ENCODE results near the gene ARHGDIG.
"Not testable (repeated sequence)": the region's sequence is repeated elsewhere in the genome, so short reads cannot be mapped to it uniquely, and the experiment has no call there.

The ARHGDIG gene

DNA sequence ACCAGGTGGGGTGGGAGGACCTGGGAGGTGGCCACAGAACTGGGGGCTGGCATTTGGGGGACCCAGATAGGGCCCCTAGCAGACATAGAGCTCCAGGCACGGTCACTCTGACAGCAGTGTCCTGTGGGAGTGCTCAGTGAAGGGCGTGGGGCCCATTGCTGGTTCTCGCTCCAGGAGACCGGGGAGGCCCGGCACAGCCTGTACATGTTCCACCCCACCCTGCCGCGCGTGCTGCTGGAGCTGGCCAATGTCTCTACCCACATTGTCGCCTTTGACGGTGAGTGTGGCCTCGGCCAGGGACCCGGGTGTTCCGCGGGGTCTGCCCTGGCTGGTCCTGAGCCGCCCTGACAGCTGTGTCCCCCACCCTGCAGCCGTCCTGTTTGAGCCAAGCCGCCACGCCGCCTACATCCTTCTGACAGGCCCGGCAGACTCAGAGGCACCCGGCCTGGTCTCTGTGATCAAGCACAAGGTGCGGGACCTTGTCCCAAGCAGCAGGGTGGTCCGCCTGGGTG is 15.9 kb upstream of the ARHGDIG start:
- DNase-seq: no peak

DNA sequence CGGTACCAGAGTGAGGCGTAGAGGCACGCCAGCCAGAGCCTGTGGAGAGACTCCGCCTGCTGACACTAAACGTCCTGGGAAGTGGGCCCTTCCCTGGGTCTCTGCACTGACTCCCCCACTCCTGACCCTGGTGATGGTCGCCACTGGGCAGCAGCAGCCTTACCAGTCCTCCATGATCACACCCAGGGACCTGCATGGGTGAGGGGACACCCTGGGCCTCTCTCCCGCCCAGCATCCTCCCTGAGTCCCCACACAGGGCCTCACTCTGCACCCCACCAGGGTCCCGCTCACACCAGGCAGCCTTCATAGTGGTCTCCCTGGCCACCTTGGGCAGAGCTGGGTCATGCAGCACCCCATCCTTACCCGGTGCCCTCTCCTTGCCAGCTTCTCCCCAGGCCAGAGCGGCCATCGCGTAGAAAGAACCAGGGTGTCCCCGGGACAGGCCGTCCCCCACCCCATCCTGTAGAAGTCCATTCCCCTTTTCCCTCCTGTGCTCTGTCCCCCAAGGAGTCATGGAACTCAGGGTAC is 15.3 kb upstream of the ARHGDIG start:
- no peak for DNase-seq

DNA sequence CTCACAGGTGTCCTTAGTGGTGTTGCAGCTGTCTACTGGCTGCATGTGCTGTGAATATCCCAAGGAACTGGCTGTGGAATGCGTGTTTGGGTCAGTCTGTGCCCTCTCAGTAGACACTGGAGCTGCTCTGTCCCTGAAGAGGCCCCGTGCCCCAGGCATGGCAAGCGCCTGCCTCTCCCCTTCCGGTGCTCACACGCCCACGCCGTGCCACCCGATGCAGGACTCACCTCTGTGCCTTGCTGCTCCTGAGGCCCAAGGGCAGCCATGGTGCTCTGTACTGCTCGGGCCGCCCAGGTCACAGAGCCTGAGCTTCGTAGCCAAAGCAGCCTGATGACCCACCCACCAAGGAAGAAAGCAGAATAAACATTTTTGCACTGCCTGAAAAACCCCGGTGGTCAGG is 14.7 kb upstream of the ARHGDIG start:
- no peak for DNase-seq

DNA sequence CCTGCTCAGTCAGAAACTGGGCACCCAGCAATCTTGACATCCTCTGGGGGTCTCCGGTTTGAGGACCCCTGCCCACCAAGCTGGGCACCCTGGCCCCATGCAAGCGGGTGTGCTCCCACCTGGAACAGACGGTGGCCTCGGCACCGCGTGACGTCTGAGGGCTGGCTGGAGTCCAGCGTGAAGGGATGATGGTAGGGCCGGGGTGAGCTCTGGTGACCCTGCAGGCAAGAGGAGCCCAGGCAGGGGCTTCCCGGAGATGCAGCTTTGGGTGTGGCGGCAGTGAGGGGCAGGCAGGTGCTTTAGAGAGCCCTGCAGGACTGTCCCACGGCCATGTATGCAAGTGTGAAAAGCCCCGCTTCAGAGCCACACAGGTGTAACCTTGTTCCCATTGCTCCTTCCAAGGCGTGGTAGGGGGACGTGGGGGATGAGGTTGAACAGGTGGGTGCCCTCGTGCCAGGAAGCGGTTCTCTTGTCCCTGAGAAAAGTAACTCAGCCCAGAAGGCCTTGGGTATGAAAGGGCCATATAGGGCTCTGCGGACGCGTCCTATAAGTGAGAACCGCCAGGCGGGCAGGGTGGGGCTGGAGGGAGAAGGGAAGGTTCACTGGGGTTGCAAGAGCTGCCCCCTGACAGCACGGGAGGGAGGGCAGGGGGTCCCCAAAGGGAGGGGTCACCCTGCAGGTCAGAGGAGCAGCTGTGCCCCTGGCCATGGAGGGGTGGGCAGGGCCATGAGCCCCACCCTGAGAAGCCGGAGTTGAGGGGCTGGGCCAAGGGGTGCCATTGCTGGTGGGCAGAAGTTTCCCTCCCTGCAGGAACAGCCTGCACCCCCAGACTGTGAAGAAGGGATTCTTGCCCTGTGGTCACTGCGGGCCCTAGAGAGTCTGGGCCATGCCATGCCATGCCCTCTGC is 13.9 kb upstream of the ARHGDIG start:
- no peak for DNase-seq

DNA sequence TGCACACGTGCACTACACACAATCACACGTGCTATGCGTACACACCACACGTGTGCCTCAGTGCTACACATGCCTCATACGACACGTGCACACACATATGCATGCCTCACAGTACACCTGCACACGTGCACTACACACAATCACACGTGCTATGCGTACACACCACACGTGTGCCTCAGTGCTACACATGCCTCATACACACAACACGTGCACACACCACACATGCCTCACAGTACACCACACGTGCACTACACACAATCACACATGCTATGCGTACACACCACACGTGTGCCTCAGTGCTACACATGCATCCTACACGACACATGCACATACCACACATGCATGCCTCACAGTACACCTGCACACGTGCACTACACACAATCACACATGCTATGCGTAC is 12.8 kb upstream of the ARHGDIG start:
- not testable (repeated sequence) for DNase-seq

DNA sequence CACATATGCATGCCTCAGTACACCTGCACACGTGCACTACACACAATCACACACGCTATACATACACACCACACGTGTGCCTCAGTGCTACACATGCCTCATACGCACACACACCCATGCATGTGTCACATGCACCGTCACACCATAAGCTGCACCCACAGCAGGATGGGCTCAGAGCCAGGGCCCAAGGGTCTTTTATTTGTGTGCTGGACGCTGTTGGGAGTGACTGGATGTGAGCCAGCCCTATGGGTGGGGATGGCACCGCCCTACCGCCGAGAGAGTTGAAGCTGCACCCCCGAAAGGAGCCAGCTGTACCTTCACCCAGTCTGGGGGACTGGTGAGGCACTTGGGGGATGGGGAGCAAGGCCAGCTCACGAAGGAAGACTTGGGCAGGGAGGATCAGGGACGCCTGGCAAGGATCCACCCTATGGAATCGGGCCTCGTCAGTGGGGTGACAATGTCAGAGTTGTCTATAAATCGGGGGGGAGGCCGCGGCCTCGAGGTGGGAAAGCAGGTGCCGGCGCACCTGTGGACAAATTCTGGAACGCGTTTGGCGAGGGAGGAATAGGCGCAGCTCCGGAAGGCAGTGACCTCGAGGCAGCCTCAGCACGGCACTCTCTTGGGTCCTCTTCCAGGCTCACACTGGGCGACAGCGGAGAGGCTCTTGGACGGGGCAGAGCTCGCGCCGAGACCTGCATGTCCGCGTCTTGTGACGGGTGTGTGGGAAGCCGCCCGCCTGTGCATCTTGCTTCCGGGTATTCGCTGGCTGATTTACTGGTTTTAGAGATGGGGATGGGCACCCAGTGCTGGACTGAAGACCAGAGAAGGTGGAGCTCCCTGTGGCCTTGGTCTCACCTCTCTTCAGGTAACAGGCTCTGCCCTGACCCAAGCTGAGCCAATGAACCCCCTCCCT is 12.0 kb upstream of the ARHGDIG start:
- no peak for DNase-seq

DNA sequence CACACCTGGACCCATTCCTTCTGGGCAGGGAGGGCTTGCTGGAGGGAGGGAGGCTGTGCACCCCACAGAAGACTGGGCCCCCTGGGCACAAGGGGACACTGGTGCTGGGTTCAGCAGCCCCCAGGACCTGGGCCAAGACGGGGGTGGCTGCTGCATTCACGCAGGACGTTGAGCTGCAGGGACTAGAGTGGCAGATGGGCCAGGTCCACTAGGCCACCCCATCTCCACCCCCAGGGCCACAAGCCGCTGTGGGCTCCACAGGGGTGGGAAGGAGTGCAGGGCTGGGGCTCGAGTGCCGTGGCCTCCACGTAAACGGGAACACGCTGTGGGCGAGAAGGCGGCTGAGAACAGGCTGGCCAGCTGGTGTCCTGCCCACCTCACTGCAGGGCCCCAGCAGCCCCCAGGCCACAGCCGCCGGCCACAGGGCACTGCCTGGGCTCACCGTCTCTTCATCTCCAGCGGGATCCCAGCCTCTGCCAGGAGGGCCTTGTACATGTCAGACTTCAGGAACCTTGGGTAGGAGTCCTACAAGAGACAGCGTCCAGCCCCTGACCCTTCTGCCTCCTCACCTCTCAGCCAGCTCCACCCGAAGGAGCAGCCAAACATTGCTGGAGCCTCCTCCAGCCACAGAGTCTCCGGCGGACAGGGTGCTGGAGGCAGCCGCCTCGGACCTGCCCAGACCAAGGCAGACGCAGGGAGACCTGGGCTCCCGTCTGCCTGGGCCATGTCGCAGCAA is 11.2 kb upstream of the ARHGDIG start:
- no peak for DNase-seq

DNA sequence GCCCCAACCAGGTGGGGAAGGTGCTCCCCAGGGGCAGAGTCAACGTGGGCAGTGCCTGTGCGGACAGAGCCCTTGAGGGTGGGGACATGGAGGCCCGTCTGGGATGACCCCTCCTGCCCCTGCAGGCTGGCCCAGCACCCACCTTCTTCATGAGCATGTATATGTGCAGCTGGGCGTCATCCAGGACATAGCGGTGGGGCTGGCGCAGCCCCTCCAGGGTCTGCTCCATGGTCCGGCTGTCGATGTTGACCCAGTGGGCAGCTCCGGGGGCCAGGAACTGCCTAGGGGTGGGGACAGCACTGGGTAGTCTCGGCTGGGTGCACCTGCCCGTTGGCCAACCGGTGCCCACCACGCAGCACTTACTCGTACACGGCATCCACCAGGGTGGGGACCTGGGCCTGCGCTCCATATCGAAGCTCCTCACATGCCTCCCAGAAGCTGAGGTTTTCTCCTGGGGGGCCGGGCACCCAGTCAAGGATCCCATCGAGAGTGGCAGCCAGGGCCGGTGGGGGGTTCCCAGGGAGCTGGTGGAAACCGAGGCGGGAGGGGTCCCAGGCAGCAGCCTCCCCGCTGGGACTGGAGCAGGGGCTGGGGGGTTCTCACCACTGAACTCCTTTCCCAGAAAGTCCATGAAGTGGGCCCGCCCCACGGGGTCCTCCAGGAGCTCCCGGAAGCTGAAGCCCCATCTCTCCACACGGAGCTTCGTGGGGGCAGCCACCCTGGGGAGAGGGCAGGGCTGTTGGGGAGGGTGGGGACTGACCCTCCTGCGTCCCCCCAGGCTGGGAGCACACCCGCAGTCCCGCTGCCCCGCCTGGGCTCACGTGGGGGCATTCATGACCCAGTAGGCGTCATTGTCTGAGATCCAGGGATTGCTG is 9.8 kb upstream of the ARHGDIG start:
- no peak for DNase-seq

DNA sequence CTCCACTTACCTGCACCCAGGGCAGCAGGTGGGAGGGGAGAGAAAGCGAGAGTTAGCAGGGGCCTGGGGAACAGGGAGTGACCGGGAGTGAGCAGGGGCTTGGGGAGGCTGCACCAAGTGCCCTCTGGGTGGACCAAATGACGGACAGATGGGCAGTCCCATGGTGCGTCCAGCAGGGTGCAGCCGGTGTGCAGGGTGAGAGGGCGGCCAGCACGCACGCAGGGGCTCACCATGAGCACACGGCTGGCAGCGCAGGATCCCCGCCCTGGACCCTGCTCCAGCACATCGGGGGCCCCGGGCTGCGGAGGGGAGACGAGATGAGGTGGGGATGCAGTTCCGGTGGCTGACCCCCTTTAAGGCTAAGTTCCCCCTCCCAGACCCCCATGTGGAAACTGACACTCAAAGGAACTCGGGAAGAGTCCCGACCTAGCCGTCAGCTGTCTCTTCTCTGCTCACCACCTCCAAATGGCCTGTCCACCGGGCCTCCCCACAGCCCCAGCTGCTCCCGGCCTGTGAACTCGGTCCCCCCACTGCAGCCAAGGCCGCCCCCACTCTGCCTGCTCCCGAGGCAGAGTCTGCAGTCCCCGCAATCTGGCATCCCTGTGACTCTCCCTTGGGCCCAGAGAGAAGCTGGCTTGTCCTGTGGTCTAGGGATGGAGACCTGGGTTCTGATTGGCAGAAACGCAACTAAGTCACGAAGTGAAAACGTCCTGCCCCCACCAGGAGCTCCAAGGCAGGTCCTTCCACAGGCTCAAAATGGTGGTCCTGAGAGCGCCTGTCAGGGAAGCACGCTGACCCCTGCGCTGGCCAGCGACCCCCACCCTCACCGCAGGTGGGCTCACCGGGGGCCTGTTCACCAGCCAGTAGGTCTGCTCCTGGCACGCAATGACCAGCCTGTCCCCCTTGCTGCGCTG is 7.5 kb upstream of the ARHGDIG start:
- no peak for DNase-seq

DNA sequence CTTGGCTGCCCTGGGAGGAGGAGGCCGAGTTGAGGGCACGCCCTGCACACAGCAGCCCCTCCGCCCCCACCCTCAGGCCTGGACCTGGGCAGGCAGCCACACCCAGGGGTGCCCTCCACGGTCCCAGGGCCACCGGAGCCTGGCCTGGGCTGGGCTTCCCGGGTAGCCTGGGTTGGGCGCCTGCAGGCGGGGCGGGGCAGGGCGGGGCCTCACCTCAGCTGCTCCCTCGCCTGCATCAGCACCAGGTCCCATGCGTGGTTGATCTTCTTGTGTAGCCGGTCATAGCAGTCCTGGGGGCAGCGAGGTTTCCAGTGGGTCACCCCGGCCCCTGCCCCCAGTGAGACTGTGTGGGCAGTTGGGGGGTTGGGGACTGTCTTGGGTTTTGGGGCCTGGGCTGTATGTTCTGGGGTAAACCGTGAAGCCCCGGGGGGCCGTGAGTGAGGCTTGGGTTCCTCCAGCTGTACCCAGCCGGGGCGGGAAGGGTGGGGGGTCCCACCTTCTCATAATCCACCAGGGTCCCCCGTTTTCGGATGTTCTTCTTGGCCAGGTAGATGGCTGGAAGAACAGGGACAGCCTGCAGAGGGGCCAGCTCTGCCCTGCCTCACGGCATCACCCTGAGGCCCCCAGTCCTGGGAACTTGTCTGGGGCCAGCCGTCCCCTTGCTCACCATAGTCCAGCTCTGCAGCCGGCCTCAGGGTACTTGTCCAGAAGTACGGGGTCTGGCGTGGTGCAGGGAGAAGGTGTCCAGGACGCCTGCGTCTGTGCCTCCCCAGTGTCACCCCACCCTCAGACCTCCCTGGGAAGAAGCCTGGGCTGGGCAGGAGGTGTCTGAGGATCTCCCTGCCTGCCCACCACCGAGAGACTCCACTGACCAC is 6.6 kb upstream of the ARHGDIG start:
- DNase-seq: no peak

DNA sequence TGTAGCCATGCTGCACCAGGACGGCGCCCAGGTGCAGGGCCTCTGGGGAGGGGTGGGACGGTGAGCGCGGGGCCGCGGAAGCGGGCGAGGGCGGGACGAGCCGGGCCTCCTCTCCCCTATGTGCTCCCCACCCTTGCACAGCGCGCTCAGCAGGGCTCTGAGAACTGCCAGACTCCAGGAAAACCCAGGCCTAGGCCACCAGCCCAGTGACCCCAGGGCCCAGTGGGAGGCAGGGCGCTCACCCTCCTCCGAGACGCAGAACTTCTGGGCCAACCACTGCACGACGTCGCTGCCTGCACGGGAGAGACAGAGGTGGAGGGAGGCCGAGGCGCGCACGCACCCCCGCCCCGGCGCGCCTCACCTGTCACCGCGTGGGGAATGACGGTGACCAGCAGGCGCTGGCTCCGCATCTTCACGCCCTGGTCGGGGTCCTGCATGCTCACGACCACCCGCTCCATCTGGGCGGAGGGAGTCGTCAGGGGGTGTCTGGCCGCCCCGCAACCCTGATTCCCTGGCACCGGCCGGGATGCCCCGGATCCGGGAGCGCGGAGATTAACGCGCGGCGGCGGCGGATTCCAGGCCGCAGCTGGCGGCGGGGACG is 5.2 kb upstream of the ARHGDIG start:
- DNase-seq: no peak

DNA sequence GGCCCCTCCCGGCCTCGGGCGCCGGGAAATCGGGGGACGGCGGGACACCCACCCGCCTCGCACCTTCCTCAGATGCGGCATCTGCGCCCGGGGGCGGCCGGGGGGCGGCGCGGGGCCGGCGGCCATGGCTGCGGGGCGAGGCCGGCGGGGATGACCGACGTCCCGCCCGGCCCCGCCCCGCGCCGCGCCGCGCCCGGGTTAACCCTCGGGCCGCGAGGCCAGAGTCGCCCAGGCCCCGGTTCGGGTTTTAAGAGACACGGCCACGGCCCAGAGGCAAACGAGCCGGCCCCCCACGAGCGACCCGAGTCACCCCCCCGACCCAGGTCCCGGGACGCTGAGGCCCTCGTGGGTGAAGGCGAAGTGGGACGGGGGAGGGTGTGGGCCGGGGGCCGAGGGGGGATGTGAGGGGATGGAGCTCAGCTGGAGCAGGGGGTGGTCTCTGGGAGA is 4.6 kb upstream of the ARHGDIG start, which contains the start of gene RGS11:
Gene RGS11 (minus strand): TSS at position 159 of the 447 bp plus-strand sequence. CDS start 33 bp downstream, at position 126.
- DNase-seq: no peak

DNA sequence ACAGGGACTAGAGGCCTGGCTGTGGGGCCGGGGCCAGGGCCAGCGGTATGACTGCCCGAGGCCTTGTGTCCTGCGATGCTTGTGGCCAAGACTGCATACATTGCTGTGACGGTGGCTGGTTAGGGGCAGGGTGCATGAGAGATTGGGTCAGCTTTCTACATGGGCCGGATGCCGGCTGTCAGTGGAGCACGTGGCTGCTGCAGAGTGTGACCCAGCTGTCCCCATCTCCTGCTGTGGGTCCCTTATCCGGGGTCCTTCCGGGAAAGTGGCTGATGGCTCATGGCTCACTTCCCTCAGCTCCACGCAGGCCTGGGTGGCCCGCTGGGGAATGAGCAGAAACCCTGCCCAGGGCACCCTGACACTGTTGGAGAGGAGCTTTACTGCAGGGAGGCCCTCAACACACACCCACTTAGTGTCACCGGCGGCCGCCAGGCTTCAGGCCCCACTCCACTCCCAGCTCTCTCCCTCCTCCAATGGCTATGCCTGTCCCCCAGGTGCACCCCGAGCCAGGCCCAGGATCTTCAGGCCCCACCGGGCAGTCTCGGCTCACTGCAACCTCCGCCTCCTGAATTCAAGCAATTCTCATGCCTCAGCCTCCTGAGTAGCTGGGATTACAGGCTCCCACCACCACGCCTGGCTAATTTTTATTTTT is 3.8 kb upstream of the ARHGDIG start:
- no peak for DNase-seq

DNA sequence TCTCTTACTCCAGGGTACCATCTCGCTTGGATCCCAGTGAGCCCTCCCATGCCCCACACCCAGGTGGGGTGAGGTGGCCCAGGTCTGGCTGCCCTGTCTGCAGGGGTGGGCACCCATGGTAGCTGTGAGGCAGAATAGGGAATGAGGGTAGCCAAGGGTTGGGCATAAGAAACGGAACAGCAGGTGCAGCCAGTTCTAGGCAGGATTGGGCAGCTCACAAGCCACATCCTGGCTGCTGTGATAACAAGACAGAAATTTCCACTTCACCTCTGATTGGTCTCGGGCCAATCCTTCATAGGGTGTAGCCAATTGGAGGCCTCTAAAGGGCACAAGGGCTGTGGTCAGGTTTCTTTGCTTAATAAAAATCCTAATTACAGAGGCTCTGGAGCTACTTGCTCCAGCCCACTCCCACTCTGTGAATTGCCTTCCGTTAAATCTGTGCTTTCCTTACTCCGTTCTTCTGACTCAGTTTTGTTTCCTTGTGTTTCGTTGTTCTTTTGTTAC is 1.5 kb upstream of the ARHGDIG start:
- DNase-seq: no peak

DNA sequence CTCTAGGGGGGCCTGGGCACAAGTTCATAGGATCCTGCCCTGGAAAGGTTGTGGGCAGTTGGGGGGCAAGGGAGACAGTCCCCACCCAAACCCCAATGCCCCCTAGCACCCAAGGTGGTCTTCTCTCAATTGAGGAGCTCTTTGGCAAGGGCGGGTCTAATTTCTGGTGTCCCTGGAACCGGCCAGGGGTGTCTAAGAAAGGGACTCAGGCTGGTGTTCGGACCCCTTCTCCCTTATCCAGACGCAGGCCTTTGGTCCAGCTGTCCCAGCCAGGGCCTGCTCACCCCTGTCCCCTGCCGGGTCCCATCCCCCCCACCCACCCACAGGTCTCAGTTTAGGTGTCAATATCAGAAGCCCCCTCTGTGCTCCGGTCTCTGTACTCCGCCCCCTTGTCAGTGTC is 860 bp upstream of the ARHGDIG start:
- no peak for DNase-seq

DNA sequence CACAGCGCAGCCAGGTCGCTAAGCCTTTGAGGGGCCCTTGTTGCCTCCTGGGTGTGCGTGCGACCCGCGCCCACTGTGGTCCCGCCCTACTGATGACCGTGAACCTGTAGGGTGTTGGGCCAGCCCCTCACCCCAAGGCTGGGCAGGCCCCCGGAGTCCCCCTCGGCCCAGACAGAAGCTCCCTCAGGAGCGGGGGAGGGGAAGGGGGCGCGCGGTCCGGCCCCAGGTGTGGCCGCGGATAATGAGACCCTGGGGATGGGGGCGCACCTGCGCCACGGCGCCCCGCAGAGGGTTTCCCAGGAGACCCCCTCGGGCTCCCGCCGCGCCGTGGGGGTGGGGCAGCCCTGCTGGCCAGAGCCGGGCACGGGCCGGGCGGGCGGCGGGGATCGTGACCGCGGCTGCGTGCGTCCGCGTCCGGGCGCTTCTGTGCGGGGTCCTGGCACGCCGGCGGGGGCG is 358 bp upstream of the ARHGDIG start:
- DNase-seq: no peak

DNA sequence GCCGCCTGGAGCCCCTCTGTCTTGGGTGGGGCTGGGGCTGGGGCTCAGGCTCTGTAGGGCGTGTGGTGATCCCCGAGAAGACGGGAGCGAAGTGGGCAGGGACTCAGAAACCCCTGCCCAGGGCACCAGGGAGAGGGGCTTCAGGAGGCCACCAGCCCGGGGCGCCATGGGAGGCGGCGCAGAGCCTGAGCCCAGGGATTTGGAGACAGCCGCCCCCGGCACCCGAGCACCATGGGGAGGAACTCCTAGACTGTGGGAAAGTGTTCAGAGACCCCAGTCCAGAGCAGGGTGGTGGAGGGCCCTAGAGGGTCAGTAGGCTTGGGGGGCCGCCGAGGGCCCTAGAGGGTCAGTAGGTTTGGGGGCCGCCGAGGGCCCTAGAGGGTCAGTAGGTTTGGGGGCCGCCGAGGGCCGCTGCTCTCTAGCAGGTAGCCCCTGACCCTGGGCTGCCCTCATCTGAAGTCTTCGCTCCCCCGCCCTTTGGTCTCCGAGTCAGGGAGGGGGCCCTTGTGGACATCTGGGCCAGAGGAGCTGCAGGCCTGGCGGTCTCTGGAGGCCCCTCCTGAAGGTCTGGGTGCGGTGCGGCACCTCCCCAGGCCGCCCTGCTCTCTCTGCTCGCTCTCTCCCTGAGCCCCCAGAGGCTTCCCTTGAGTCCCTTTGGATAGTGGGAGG is 734 bp downstream of the ARHGDIG start:
- no peak for DNase-seq

Measured in T1000 (cell line).